Esophagus mucosa (tissue), 1 donor: ENCODE results near the gene ESRRB. TPM values are rescaled to one million over a fixed set of nuclear protein-coding genes. Genes with fewer than 3 reads are reported as not detected.

Source experiments
- ATAC-seq: fragments of 200-7000 bp; cut with Tn5 transposase; one replicate; pipeline ENCODE4 v1.9.1; 2020
- total RNA-seq: library from RNA; stranded (reverse); gene quantifications from one replicate; pipeline ENCODE4 v1.2.4, GENCODE V29; 2023
- donor health status: DM: yes; HTN: yes; CAD: no.

ESRRB gene
- total RNA-seq, 1 donor from 2014 or later: 0.12 TPM

DNA sequence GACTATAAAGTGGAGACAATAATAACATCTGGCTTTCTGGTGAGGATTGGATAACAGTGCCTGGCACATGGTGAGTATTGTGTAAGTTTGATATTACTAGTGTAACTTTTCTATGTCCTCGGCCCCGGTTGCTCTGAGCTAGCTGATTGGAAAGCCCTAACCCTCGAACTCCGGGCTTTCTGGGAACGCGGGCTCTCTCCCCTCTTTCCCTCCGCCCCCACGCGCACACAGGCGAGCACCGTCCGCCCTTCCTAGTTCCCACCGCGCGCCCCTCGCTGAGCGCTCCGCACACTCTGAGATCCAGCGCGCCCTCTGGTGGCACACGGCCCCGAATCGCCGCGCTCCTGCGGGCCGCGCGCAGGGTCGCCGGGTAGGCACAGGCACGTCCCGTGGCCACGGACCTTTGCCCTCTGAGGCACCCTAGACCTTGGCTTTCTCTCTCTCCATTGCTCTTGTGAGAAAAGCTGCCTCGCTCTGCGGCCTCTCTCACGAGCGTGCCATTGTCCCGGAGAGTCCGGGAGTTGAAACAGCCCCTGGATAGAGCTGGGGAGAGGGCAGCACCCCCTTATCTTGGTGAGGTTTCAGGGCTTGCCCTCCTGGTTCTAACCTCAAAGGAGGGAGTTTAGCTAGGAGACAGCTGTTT lies 23.2 kb upstream of the ESRRB start:
- ATAC-seq: peak; percentile 56

DNA sequence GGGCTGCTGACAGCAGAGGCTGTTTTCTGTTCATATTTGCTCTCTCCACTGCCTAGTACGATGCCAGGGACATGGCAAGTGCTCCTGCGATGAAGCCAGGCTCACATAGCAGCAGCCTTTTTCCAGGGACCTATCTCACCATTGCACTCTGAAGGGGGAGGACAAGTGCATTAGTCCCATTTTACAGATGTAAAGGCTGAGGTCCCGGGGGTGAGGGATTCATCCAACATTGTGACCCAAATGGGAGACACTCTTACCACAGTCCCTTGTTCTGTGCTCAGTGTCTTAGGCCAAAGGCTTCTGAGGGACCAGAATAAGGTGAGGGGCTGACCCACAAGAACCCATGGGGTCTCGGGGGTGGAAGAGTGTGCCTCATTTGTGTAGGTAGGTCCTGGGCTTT lies 21.6 kb upstream of the ESRRB start:
- ATAC-seq: no peak

DNA sequence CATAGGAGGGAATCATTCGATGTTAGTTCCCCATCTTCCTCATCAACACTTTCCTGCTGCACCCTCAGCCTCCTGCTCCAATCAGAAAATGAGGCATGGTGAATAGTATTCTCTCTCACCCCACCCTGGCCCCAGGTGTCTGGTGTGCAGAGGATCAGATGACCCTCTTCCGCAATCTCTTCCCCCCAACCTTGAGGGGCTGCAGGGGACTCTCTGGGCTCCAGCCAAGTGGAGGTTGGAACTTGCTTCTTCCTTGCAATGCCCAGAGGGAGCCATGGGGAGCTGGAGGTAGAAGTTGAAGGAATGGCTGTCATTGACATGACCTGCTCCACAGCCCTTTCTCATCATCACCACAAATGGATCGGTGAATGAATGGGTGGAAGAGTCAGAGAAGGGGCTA lies 20.2 kb upstream of the ESRRB start:
- no peak for ATAC-seq

DNA sequence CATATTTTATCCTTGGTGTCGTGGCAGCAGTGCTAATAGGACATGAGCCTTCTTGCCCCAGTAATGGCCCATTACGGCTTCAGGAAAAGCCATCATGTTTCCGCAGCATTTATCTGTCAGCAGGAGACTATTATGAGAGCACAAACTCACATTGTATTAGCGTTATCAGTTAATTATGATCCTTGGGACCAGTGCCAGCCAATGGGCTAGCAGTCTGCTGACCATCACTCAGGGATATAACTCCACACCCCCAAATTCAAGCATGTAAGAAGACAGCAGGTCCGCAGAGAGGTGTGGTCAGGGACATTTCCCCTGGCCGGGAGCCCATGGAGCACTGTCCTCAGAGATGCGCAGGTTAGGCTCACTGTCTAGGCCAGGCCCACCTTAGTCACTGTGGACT lies 4.9 kb upstream of the ESRRB start:
- no peak for ATAC-seq

DNA sequence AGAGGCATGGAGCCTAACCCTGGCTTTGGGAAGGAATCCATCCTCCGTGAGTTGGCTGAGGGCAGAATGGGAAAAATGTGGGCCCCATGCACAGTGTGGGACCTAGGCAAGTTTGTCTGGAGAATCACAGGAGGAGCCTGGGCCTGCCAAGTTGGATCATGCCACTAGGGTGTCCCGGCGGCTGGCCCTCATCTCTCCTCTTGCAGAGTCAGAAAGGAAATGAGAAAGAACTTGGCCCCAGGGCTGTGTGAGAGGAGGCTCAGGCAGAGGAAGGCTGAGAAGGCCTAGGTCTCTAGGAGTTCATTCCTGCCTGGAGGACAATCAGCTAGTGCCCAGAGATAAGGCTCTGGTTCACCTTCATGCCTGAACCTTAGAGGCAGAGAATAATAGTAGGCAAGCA lies 2.5 kb upstream of the ESRRB start:
- ATAC-seq: peak; percentile 39

DNA sequence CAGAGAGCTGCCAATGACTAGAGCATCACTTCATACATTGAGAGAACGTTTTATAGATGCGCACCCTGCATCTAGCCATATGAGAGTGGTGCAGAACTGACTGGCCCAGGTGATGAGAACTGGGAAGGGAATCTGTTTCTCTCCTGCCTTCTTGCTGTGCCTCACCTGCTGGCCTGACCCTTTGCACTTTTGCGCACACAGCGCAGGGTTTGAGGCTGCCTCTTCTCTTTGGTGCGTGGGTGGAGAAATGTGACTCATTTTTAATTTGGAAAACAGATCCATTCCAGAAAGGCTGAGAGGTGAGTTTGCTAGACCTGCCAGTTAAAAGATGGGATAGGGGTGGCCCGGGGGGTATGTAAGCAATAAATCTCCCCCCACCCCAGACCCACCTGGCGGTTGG lies 453 bp upstream of the ESRRB start:
- ATAC-seq: no peak

DNA sequence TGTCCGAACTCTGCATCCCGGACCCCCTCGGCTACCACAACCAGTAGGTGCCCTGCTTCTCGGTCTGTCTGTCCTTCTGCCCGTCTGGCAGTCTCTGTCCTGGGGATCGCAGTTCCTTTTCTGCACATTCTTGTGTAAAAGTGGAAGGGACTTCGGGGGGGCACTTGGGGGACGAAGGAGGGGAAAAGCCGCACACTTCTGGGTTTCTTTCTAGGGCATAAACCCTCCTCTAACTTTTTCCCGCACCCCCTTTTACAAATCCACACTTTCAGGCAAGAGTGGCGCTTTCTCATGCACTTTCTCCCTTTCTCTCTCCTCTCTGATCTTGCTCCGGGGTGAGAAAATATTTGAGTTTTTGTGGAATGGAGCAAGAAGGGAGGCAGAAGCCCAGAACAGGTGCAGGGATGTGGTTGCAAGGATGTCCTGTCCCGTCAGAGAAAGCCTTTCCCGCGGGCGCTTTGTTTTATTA lies 506 bp downstream of the ESRRB start:
- ATAC-seq: no peak

DNA sequence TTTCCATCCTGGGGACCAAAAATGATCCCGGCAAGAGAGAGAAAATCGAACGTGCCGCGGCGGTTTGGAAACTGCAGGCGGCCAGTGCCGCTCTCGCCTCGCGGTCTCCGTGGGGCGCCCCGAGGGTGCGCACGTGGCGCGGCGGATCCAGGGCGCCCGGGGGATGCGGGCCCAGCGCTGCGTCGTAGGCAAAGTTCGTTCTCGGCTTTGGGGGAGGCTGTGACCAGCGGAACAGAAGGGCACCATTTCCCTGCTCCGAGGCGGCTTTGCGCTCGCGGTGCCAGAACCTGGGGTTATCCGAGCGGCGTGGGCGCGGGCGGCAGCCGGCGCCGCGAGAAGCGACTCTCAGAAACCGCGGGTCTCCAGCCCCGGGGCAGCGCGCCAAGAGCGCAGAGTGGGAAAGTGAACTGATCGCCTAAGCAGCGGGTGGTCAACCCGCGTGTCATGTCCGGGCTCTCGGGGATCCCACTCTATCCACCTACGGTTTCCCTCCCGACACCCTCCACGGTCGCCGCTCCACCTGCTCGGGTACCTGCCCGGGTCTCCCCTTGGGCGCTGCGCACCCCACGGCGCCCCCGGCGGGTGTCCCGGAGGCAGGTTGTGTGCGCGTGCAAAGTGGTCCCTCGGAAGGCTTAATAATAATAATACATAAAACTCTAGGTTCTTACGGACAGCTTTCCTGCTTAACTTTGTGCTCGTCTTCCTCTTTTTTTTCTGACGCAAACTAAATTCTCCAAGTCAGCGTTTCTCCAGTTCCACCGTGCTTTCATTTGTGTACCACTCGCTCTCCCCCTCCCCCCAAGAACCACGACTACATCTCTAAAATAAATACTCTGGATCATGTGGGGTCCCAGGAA lies 1.2 kb downstream of the ESRRB start:
- ATAC-seq: no peak

DNA sequence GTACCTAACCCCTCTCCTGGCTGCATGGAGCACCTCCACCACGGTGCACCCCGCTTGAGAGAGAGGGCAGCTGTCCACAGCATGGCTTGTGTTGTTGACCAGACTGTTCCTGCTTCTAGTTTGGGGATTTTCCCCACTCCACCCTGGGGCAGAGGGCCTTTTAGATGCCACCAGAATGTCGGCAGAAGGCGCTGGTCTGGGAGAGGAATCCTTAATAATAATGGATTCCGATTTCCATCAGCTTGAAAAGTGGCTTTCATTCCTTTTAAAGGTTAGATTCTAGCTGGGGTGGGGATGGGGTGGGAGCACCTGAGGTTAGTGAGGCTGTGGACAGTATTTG lies 1.8 kb downstream of the ESRRB start:
- no peak for ATAC-seq

DNA sequence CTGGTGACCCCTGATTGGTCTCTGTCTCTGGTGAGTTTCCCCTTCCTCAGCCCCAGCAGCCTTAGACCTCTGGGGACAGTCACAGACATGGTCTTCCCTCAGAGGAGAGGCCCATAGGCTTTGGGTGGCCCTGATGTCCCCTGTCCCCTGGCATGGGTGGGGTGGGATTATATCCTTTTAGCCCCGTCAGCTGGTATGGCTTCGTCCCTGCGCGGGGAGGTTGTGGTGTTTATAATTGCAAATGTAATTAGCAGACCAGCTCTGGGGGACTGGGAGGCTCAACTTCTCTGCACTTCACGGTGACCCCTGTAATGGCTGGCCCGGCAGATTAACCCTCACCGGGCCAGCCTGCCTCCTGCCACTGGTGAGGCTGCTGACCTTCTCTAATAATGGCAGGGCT lies 5.1 kb downstream of the ESRRB start:
- no peak for ATAC-seq

DNA sequence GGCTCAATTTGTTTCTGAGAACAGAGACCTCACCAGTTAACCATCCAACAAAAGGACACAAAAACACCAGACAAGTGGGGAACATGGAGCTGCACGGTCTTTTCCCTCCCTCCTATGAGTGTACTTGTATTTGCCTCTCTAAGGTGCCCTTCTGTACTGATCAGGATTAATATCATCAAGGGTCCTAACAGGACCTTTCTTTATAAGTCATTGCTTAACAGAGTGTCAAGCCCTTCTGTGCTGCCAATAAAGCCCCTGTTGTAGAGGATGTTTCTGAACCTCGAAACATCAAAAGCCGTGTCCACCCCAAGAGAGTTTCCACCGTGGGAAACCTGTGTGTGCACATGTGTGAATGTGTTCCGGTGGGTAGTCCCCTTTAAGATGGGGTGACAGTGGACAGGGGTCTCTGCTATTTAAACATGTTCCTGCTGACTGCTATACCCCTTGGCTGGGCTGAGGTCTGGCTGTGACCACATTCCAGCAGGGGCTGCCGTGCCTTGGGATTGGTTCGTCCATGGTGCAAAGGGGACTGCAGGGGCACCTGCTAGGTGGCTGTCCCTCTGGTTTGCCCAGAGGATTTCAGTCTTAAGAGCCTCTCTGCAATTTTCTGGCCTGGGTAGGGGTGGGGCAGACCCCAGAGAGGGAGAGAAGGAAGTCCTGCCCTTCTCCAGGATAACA lies 6.0 kb downstream of the ESRRB start:
- ATAC-seq: no peak

DNA sequence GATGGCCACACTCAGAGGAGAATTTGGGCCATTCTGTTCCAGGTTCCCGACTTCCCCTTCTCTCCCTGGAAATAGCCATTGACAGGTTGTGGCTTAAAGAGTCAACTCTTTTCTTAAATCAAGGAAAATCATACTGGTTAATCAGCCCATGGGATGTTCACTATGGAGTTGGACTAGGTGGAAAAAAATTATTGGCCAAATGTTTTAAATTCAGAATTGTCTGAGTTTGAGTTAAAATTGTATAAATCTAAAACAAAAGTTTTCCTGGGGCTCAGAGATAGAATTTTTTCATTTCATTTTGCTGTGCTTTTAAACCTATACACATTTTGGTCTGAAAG lies 6.5 kb downstream of the ESRRB start:
- no peak for ATAC-seq

DNA sequence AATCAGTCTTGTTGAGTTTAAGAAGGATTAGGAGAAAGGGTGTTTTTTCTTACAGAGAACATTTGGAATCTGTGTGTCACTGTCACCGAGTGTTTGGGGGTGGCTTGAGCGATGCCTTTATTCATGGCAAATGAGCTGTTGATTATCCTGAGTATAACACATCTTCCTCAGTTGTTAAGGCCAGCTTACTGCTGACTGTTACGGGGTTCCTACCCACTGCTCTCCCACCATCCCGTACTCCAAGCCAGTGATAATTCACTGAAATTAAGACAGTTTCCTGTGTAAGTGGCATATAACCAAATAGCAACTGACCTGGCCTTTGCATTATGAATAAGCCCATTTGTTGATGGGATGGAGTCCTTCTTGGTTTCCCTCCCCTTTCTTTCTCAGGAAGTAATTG lies 9.5 kb downstream of the ESRRB start:
- no peak for ATAC-seq

DNA sequence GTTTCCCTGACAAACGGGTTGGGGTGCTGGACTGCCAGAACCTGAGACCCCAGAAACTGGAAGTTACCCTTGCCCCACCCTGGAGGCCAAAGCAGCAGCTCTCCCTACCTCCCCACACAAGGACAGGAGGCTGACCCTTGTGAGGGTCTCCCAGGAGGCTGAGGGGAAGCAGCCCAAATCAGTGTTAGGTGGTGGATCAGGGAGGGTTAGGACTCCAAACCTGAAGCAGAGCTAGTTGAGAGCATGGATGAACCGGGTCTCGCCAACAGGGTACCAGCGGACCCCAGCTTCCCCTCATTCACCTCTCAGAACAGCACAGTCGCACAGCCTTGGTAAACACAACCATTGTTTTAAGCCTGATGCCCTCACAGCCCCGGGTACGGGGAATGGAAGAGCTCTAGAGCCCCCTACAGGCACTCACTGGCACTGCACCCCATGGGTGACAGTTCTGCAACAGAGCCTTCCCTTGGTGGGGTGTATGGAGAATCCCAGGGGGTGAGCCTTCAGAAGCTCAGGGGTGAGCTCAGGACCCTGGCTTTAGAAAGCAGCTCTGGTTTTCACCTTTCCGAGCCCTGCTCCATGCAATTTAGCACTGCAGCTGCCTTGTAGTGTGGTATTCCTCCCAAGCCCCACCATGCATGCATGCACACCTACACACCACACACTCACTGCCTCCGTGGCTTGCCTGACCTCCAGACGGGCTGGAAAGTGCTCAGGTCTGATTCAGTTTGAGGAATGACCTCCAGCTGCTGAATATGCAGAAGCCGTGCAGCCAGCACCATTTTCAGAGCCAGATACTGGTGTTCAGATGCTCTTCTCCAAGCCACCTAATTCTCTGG lies 11.2 kb downstream of the ESRRB start:
- peak; percentile 94 for ATAC-seq

DNA sequence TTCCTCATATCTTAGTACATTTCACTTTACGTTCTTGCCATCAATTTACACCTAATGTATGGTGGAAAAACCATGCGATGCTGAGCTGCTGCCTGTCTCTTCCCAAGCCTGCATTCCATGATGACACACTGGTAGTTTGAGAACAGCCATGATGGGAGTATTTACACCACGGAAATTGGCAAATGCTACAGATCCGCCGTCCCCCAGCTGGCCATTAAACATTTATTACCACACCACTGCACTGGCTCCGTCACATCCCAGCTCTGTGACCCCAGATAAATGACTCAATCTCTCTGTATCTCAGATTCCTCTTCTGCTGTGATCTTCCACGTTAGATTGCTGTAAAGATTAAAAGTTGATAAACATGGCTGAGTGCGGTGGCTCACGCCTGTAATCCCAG lies 13.9 kb downstream of the ESRRB start:
- no peak for ATAC-seq

DNA sequence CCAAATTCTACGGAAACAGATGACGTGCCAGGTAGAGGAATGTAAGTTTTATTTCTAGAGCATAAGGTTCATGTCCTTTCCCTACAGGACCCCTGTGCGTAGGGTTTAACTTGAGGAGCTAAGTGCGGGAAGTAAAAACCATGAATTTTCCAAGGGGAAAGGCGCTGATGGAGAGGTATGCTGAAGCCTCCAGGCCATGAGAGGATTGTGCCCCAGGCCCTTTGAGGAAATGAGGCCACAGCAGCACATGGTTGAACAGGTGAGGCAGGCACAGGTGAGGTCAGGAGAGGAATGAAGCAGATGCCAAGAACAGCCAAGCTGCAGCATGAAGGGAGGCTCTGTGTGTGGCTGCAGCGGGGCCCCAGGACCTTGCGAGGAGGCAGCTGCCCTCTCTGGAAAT lies 14.7 kb downstream of the ESRRB start:
- ATAC-seq: no peak

DNA sequence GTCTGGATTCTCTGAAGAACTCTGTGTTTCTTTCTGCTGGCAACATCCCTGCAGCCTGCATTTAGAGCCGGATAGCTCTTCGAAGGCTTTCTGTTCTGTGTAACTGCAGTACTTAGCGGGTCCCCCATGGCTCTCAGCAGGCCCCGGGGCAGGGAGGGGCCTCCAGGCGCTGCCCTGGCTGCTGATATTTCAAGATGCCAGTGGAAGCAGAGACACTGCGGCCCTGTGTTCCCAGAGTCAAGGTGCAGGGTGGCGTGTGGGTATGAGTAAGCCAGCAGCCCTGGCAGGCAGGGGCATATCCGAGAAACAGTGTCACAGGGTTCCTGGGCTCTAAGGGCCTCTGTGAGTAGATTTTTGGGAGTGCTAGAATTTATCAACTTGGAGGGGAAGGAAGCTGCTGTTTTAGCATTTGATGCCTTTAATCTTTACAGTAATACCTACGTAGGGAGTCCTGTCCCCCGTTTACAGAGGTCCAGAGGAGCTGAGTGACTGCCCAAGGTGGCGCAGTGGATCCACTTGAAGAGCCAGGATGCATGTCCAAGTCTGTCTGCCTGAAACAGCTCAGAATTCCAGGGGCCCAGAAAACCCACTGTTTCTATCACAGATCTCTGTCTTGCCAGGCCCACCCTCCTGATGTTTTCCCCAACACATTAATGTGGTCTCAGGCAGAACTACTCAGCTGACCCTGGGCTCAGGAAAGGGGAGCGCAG lies 16.2 kb downstream of the ESRRB start:
- peak; percentile 44 for ATAC-seq

DNA sequence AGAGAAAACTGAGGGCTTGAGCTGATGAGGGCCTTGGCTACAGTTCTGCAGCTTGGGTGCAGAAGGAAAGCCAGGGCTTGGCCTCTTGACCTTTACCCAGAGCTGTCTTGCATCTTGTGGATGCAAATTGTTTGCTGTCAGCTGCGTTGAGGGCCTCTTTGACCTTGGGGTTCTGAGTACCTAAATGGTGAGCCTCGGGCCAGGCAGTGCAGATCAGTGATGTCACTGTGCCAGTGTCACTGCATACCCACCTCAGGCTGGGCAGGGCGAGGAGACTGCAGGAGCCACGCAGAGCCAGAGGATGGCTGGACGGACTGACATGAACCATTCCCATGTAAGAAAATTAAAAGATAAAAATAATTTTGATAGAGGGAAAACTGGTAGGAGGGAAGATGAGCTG lies 18.6 kb downstream of the ESRRB start:
- no peak for ATAC-seq

DNA sequence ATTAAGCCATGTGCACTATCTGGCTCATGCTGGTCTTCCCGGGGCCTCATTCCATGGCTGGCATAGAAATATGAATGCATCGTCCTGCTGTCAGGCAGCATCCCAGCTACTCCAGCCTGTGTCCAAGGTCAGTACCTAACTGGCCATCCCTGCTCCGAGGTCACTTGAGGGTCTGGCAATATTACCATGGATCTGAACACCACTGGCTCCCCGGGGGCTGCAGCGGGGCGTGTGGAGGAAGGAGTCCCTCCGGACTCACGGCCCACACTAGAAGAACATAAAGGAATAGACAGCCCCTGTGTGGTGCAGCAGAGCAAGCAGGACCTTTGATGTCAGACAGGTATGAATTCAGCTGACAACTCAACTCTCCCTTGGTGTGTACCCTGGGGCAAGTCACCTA lies 19.2 kb downstream of the ESRRB start:
- ATAC-seq: no peak

DNA sequence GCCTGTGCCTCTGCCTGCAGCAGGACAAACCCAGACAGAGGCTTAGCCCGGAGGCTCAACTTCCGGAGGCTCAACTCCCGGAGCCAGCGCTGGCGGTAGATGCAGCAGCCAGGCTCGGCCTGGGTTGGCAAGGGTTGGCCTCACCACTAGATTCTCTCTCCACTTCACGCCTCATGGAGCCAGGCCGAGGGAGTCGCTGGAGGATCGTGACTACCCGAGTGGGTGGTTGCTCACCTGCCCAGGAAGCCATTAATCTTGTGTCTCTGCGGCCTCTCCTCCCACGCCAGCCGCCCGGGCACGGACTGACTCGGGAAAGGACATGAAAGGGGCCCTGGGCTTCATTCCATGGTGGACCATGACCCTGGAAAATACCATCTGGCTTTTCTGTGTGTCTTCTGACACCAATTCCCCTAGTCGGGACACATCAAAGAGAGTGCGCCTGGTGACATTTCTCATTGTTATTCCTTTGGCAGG lies 20.8 kb downstream of the ESRRB start:
- no peak for ATAC-seq

DNA sequence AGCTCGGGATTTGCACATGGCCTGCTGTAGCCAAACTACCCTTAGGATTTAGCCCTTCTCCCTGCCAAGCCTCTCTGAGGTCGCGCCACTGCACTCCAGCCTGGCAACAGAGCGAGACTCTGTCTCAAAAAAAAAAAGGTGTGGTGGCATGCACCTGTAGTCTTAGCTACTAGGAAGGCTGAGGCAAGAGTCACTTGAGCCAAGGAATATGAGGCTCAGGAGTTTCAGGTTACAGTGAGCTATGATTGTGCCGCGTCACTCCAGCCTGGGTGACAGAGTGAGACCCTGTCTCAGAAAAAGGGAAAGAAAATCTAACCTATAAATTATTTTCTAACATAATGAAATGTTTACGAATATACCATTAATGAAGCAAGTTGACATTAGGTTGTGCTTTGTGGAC lies 29.7 kb downstream of the ESRRB start:
- ATAC-seq: no peak

DNA sequence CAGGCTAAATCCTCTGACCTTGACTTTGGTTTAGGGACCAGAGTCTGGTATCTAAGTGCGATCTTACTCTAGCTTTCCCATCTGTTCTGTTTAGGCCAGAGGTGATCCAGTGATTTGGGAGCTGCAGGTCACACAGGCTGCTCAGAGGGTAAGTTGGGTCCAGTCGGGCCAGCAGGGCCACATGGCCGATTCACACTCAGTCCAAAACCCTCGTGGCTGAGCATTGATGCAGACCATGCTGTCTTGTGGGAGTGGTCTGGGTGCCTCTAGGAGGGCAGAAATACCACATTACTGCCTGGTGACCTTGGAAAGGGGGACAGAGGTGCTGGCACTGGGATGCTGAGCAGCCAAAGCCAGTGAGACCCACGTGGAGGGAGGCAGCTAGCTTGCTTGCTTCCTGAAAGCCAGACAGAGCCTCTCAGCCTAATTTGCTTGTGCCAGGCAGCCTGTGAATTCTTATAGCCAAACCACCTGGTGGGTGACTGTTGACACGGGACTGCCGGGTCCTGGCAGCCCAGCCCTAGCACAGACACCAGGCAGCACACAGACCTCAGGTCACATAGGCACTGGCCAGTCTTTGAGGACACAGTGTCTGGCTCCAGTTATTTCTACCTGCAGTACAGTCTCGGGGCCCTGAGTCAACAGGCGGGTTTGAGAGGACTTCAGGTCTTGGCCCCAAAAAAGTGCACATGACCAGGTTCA lies 31.7 kb downstream of the ESRRB start:
- ATAC-seq: no peak
